Kidney (tissue), 14 donors: ENCODE results near the gene ZBTB7C. TPM values are rescaled to one million over a fixed set of nuclear protein-coding genes. Genes with fewer than 3 reads are reported as not detected.

Experiments used
- DNase-seq, 5 donors: peaks; one replicate each; pipeline ENCODE4 v3.0.0-alpha.2; 2013 to 2020
- FAIRE-seq: peaks from 2 replicates; lab custom pipeline; 2012; peaks lifted over from hg19 to GRCh38; lab: Jason Lieb, UNC
- H3K27ac ChIP-seq, 2 donors: one replicate each; pipeline ENCODE4 v1.7.0; 2013; ENCODE audit warnings: low read depth in 2 of 2, low read length in 2 of 2, inconsistent platforms in 1 of 2
- H3K27me3 ChIP-seq: one replicate; pipeline ENCODE4 v1.7.1; 2013; ENCODE audit warnings: low read length, inconsistent platforms; ENCODE audit not compliant: control insufficient read depth, insufficient read depth
- H3K36me3 ChIP-seq, 3 donors: one replicate each; pipeline versions ENCODE4 v1.7.0 to v1.7.1; 2013; ENCODE audit warnings: low read length in 3 of 3, control low read depth in 1 of 3, inconsistent platforms in 1 of 3; ENCODE audit not compliant: insufficient read depth in 3 of 3, control insufficient read depth in 2 of 3
- H3K4me1 ChIP-seq, 3 donors: one replicate each; pipeline versions ENCODE4 v1.7.0 to v1.7.1; 2013; ENCODE audit warnings: low read length in 3 of 3, inconsistent platforms in 1 of 3, low read depth in 1 of 3; ENCODE audit not compliant: control insufficient read depth in 2 of 3, insufficient read depth in 2 of 3
- H3K4me3 ChIP-seq, 3 donors: one replicate each; pipeline versions ENCODE4 v1.7.0 to v1.8.1; 2013; ENCODE audit warnings: low read length in 3 of 3, control low read depth in 1 of 3, inconsistent platforms in 1 of 3
- H3K9ac ChIP-seq, 3 donors: one replicate each; pipeline versions ENCODE4 v1.7.0 to v1.7.1; 2013; ENCODE audit warnings: low read length in 3 of 3, control low read depth in 1 of 3, inconsistent platforms in 1 of 3
- H3K9me3 ChIP-seq, 3 donors: one replicate each; pipeline versions ENCODE4 v1.7.0 to v1.7.1; 2013; ENCODE audit warnings: low read length in 3 of 3, control low read depth in 1 of 3, inconsistent platforms in 1 of 3; ENCODE audit not compliant: control insufficient read depth in 2 of 3, insufficient read depth in 1 of 3
- intact Hi-C: fragments of 100-400 bp; cut with DNase I; formaldehyde crosslinking; loops from one replicate; pipeline ENCODE4 v1.11.1; 2022
- polyA plus RNA-seq: library from polyadenylated mRNA; stranded (reverse); fragments of 350-450 nt; fragmentation: Illumina TruSeq; extraction: RNeasy Lipid Tissue Mini Kit (QIAGEN cat#74804); gene quantifications from one replicate; pipeline ENCODE4 v1.2.3, GENCODE V29; 2014; ENCODE audit warnings: low read depth, low replicate concordance; ENCODE audit not compliant: insufficient read depth
- total RNA-seq: library from RNA; stranded (reverse); fragmentation: NEBNext Ultra II Directional; extraction: Animal tissue kit (Norgen Biotek cat#: 25700); gene quantifications from one replicate; pipeline ENCODE4 v1.2.1, GENCODE V29; 2021
- TF ChIP-seq, protein P1 (sequence below): IDR thresholded peaks from 3 replicates; pipeline ENCODE4 v1.5.1; 2012; ENCODE audit warnings: mild to moderate bottlenecking, moderate library complexity, borderline replicate concordance; ENCODE audit not compliant: insufficient read depth; ENCODE audit errors: extremely low read depth
- donor health status: control.
- donor health status: control.
- donor health status: control.
- donor health status: control.
- donor health status: control.
- donor health status: DM: yes; HTN: yes; CAD: no.
- donor health status: Normal renal cell carcinoma (clear cell type).

ZBTB7C gene
- total and polyA plus RNA-seq, 2 donors from 2014 or later = 1.8 to 13.8 TPM

DNA sequence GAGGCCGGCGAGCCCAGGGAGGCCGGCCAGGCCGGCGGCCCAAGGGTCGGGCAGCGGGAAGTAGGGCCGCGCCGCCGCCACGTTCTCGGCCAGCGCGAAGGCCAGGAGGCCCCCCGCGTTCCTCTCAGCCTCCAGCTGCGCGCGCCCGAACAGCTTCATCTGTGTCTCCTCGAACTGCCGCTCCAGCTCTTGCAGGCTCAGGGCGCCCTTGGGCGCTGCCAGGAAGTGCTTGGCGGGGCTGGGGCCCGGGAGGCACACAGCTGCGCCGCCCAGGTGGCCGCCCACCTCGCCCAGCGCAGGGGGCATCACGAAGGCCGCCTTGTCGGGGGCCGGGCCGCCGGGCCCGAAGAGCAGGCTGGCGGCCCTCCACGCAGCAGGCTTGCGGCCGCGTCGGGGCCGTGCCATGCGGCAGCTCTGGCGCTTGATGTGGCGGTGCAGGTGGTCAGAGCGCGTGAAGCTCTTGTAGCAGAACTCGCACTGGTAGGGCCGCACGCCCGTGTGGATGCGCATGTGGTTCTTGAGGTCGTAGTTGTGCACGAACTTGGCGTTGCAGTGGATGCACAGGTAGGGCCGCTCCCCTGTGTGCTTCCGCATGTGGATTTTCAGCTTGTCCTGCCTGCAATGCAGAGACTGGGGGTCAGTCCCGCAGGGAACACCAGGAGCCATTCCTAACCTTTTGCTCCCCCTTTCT lies 379.7 kb downstream of the ZBTB7C start:
- TF ChIP-seq, protein P1, sequence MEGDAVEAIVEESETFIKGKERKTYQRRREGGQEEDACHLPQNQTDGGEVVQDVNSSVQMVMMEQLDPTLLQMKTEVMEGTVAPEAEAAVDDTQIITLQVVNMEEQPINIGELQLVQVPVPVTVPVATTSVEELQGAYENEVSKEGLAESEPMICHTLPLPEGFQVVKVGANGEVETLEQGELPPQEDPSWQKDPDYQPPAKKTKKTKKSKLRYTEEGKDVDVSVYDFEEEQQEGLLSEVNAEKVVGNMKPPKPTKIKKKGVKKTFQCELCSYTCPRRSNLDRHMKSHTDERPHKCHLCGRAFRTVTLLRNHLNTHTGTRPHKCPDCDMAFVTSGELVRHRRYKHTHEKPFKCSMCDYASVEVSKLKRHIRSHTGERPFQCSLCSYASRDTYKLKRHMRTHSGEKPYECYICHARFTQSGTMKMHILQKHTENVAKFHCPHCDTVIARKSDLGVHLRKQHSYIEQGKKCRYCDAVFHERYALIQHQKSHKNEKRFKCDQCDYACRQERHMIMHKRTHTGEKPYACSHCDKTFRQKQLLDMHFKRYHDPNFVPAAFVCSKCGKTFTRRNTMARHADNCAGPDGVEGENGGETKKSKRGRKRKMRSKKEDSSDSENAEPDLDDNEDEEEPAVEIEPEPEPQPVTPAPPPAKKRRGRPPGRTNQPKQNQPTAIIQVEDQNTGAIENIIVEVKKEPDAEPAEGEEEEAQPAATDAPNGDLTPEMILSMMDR = no peak
- Histone ChIP-seq H3K36me3 (no peaks in the 10 kb centered on the region), H3K4me3 (no peak overlapping the region), H3K9ac (no peak overlapping the region), H3K9me3 (no peaks in the 10 kb centered on the region), H3K4me1 (peaks cover 0 to 10% (median 5%) of the 10 kb centered on the region in 3 donors), H3K27ac (no peak overlapping the region), H3K27me3 (no peaks in the 10 kb centered on the region)
- FAIRE-seq = no peak
- intact Hi-C loops = no loop called here
- peak in 2 of 5 donors; percentile 33 to 74 for DNase-seq

DNA sequence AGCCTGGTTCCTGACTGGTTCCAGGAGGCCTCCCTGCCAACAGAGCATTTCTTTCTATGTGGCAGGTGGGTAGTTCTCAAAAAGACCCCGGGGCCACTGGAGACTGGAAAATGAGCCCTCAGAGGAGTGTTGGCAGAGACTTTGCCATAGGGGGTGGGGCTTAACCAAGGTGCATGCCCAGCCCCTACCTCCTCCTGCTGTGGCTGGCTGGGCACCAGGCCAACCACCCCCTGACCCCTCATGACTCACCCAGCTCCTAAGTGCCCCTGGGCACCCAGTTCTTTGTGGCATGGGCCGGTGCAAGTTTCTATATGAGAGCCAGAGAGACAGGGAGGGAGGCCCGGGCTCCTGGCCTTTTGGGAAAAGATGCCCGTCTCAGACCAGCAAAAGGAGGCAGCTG lies 380.5 kb downstream of the ZBTB7C start:
- intact Hi-C loops = no loop called here
- no peak overlapping the region for H3K4me3 ChIP-seq
- DNase-seq (peak in 2 of 5 donors; percentile 43 to 87), FAIRE-seq (no peak)
- peaks cover 0 to 15% (median 5%) of the 10 kb centered on the region in 3 donors for H3K4me1 ChIP-seq
- H3K9me3 ChIP-seq = no peaks in the 10 kb centered on the region
- TF ChIP-seq, protein P1 = no peak
- H3K27ac ChIP-seq = peak overlapping the region in 1 of 2 donors; percentile 24
- H3K27me3 ChIP-seq = no peaks in the 10 kb centered on the region
- H3K36me3 ChIP-seq = no peaks in the 10 kb centered on the region
- no peak overlapping the region for H3K9ac ChIP-seq

DNA sequence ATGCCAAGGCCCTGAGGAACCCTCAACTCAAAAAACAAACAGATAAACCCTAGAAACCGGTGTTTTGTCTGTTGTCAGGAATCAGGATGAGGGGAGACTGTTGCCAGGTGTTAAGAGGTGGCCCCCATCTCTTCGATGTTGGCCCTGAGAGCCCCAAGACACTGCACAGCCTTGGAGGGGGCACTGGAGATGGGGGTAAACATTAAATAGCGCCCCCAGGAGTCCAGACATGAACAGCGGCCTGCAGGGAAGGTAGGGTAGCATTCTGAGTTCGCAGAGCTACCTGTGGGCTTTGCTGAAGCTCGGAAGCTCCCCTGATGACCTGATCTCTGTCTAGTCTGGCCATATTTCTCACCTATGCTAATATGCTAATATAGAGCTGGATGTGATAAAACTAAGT lies 381.1 kb downstream of the ZBTB7C start:
- DNase-seq (peak in 2 of 5 donors; percentile 30 to 43), FAIRE-seq (no peak)
- H3K27ac ChIP-seq = peak overlapping the region in 1 of 2 donors; percentile 24
- TF ChIP-seq, protein P1 = no peak
- H3K4me3 ChIP-seq = no peak overlapping the region
- H3K9me3 ChIP-seq = no peaks in the 10 kb centered on the region
- peak overlapping the region in 1 of 3 donors; percentile 7 for H3K9ac ChIP-seq
- H3K4me1 ChIP-seq = peaks cover 0 to 18% (median 5%) of the 10 kb centered on the region in 3 donors
- intact Hi-C loops = no loop called here
- H3K27me3 ChIP-seq = no peaks in the 10 kb centered on the region
- H3K36me3 ChIP-seq = no peaks in the 10 kb centered on the region
